NCI-H460 (cell line): Measurements from ENCODE around the gene NNT. TPM values are rescaled to one million over a fixed set of nuclear protein-coding genes. Genes with fewer than 3 reads are reported as not detected.
"Not testable (repeated sequence)": the region's sequence is repeated elsewhere in the genome, so short reads cannot be mapped to it uniquely, and the experiment has no call there.

ENCODE experiments used
- DNase-seq: peaks from one replicate; pipeline ENCODE4 v3.0.0-alpha.2; 2016; ENCODE audit warnings: low read depth; ENCODE audit errors: extremely low read depth
- total RNA-seq: library from RNA; depleted of rRNA; stranded (reverse); fragments of >200 nt; shearing (Covaris generic); gene quantifications from 2 replicates; pipeline ENCODE4 v1.2.3, GENCODE V29; 2014; rRNA removed

NNT gene
- total RNA-seq, 1 experiment from 2014 or later: 35.9 TPM

DNA sequence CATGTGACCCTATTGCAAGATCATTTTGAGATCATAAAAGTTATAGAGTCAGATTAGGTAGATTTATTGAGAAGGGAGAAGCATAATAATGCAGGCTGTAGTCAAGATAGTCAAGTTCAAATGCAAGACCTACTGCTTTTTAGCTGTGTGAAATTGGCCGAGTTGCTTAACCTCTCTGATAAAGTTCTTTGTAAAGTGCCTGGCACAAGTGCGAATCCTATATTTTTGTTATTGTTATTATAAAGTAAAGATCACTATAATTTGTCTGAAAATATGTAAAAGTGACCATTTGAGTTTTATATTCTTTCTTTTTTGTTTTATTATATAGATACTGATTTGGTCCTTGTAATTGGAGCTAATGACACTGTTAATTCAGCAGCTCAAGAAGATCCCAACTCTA is 99.3 kb downstream of the NNT start:
- DNase-seq: no peak

DNA sequence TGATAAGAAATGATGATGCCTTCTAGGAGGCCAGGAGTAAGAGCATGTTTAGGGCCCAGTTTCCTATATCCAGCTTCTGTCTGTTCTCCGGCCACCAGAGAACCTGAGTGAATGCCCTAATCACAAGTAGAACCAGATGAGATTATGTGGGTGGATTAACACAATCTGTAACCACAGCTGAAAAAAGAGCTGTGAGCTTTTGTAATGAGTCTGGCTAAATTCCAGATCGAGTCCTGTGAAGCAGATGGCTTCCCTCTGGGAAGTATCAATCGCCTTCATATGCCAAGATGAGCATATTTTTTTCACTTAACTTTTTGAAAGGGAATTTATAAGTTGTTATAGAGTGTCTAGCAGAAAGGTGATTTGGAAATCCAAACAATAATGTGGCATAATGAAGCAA is 99.8 kb downstream of the NNT start:
- DNase-seq: no peak

DNA sequence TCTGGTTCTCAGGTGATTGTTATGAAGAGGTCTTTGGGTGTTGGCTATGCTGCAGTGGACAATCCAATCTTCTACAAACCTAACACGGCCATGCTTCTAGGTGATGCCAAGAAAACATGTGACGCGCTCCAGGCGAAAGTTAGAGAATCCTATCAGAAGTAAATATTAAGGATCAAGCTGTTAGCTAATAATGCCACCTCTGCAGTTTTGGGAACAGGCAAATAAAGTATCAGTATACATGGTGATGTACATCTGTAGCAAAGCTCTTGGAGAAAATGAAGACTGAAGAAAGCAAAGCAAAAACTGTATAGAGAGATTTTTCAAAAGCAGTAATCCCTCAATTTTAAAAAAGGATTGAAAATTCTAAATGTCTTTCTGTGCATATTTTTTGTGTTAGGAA is 101.3 kb downstream of the NNT start:
- DNase-seq: no peak

DNA sequence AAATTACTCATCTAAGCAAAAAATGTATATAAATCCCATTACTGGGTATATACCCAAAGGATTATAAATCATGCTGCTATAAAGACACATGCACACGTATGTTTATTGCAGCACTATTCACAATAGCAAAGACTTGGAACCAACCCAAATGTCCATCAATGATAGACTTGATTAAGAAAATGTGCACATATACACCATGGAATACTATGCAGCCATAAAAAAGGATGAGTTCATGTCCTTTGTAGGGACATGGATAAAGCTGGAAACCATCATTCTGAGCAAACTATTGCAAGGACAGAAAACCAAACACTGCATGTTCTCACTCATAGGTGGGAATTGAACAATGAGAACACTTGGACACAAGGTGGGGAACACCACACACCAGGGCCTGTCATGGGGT is 103.6 kb downstream of the NNT start:
- not testable (repeated sequence) for DNase-seq

DNA sequence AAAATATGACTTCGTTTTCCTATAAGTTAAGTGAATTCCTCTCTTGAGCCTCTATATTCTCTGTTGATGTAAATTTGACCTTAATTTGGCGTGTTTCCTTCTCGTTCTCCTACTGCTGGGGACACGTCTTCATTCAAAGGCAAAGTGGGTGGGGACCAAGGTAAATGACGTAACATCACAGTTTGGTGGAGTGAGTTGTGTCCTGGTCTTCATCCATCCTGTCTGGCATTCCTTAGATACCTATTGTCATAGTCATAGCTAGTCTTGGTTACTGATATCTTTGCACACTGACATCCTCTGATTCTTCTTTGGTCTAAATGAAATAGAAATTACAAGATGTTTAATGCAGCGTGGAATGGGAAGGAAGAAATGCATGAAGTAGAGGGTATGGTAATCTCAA is 108.5 kb downstream of the NNT start:
- DNase-seq: peak; percentile 2

DNA sequence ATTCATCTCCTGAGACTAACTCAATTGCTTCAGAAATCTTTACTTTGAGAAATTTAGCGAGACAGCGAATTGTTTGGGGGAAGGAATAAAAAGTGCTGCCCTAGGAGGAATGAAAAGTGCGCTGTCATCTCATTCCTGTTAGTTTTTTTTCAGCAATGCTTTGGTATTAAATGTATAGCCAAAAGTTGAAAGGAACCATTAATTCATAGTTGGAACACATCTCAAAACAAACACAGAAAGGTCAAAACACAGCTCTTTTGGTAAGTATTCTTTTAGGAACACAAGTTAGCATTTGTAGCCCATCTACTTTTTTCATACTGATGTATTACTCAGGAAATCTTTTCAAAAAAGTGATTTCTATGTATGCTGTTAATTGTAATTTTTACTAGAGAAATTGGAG is 109.1 kb downstream of the NNT start:
- no peak for DNase-seq

DNA sequence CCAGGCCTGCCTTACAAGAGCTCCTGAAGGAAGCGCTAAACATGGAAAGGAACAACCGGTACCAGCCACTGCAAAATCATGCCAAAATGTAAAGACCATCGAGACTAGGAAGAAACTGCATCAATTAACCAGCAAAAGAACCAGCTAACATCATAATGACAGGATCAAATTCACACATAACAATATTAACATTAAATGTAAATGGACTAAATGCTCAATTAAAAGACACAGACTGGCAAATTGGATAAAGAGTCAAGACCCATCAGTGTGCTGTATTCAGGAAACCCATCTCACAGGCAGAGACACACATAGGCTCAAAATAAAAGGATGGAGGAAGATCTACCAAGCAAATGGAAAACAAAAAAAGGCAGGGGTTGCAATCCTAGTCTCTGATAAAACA is 116.8 kb downstream of the NNT start:
- DNase-seq: not testable (repeated sequence)

DNA sequence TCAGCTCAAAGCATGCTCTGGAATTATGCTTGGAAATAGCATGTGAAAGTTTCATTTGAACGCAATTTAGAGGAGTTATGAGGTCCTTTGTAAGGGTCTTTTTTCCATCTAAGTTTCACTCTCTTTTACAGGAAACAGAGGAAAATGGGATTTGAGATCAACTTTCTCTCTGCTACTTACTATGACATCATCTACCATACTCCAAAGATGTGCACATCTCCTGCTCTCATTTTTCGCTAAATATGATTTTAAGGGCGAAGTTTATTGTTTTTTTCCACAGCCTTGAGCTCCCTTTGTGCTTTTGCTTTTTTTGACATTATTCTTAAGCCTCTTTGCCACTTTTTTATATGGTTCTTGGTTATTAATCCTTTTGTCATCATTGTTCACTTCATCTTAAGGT is 125.6 kb downstream of the NNT start:
- DNase-seq: no peak

DNA sequence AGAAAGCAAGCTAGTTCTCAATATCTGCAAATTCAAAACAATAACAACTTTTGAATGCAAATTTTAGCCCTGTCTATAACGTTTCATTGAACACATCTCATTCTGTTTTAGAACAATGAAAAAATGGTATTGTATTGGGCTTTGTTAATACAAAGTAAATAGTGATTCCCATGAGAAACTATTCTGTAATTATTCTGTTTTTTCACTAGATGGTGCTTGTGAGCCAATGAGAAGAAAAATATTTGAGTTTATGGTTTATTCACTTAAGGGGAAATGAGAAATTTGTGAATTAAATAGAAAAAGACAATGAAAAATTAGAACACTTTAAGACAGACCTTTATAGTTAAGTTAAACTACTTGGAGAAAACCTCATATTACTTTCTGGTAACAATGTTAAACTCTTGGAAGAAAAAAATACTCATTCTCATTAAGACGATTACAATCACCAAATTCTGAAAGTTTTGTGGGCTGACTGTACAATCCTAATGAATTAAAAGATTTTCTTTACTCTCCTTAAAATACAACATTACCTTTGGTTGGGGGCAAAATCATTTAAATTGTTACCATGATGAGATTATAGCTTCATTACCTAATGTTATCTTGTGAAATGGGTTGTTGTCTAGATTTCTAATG is 127.0 kb downstream of the NNT start:
- peak; percentile 38 for DNase-seq

DNA sequence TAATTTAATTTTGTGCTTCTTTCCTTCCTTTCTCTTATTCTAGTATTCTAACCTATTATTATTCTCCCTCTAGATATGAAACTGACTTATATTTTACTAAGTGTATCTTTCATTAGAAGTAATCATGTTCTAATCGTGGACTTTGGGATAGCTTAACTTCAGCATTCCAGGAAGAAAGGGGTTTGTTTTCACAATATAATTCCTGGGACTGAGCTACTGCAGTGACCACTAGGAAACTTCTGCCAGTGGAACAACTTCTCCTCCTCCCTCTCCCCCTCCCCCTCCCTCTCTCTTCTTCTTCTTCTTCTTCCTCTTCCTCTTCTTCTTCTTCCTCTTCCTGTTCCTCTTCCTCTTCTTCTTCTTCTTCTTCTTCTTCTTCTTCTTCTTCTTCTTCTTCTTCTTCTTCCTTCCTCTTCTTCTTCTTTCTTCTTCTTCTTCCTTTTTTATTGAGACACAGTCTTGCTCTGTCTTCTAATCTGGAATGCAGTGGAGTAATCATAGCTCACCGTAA is 127.9 kb downstream of the NNT start:
- no peak for DNase-seq

DNA sequence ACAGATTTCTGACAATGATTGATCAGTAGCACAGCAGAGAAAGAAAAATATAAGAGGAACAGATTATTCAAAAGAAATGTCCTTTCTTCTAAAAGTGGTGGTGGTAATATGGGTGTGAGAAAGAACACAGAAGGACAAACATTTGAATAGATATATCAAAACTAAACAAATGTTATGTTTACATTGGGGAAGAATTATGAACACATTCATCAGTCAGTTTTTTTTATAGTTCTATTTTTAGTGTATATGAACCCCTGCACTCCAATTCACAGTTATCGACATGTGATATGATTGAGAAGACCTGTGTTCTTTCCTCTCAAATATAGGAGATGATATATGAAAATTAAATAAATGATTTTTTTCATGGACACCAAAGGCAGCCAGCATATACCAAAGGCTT is 128.6 kb downstream of the NNT start:
- no peak for DNase-seq

DNA sequence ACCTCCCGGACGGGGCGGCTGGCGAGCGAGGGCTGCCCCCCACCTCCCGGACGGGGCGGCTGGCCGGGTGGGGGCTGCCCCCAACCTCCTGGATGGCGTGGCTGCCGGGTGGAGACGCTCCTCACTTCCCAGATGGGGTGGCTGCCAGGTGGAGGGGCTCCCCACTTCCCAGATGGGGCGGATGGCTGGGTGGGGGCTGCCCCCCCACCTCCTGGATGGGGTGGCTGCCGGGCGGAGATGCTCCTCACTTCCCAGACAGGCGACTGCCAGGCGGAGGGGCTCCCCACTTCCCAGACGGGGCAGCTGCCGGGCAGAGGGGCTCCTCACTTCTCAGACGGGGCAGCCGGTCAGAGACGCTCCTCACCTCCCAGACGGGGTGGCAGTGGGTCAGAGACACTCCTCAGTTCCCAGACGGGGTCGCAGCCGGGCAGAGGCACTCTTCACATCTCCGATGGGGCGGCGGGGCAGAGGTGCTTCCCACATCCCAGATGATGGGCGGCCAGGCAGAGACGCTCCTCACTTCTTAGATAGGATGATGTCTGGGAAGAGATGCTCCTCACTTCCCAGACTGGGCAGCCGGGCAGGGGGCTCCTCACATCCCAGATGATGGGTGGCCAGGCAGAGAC is 143.1 kb downstream of the NNT start:
- DNase-seq: not testable (repeated sequence)

DNA sequence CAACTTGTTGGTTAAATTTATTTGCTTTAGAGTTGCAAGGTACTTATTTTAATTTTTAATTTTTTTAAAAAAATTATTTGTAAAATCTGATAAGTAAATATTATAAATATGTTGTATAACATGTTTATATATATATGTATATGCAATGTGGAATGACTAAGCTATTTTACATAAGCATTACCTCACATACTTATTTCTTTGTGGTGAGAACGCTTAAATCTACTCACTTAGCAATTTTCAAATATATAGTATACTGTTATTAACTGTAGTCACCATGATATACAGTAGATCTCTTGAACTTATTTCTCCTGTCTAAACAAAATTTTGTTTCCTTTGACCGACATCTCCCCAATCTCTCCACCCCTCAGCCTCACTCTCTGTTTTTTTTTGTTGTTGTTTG is 147.8 kb downstream of the NNT start:
- DNase-seq: no peak

DNA sequence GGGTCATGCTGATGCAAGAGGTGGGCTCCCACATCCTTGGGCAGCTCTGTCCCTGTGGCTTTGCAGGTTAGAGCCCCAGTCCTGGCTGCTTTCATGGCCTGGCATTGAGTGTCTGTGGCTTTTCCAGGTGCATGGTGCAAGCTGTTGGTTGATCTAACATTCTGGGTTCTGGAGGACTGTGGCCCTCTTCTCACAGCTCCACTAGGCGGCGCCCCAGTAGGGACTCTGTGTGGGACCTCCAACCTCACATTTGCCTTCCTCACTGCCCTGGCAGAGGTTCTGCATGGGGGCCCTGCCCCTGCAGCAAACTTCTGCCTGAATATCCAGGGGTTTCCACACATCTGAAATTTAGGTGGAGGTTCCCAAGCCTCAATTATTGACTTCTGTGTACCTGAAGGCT is 150.1 kb downstream of the NNT start:
- DNase-seq: no peak

Other genes starting within 250 kb of the NNT start
- 0.22 TPM in 1 of 2 replicates, not detected in the other for gene CCL28, start 190.8 kb upstream of the NNT start, total RNA-seq
- 59.3 and 65.6 TPM in 2 replicates for gene TMEM267, start 119.3 kb upstream of the NNT start, total RNA-seq
- 11.5 and 13.1 TPM in 2 replicates for gene C5orf34, start 88.0 kb upstream of the NNT start, total RNA-seq
- gene PAIP1, start 46.1 kb upstream of the NNT start, total RNA-seq: 170 and 180 TPM in 2 replicates